GM12864 (cell line): Measurements from ENCODE around the gene FAM219A.

ENCODE experiments used
- DNase-seq: peaks from one replicate; pipeline ENCODE4 v3.0.0-alpha.2; 2011; ENCODE audit warnings: low read depth
- H3K4me3 ChIP-seq: 2 replicates; pipeline ENCODE4 v1.5.1; 2011; ENCODE audit warnings: mild to moderate bottlenecking, low read depth, low read length, control low read depth
- CTCF ChIP-seq: IDR thresholded peaks from 2 replicates; pipeline ENCODE4 v1.5.1; 2011; ENCODE audit warnings: low read depth, mild to moderate bottlenecking, moderate library complexity, low read length, control low read depth, inconsistent platforms; ENCODE audit errors: missing control alignments

The FAM219A gene

GRCh38 chr9:34437006-34437925 lies 21.1 kb downstream of the FAM219A start:
- DNase-seq: peak; percentile 76
- no peak overlapping the region for H3K4me3 ChIP-seq

GRCh38 chr9:34431667-34432066 lies 26.7 kb downstream of the FAM219A start:
- no peak overlapping the region for H3K4me3 ChIP-seq
- TF ChIP-seq CTCF: no peak
- DNase-seq: no peak

More at GRCh38 chr9:34437006-34437925, 21.1 kb downstream of the FAM219A start:
- peak; percentile 81 for TF ChIP-seq CTCF

- DNase-seq: no peak
- no peak overlapping the region for H3K4me3 ChIP-seq
- TF ChIP-seq CTCF: no peak
These were observed 27.4 kb downstream of the FAM219A start for GRCh38 chr9:34430843-34431437.

GRCh38 chr9:34428325-34428958 lies 29.9 kb downstream of the FAM219A start:
- TF ChIP-seq CTCF: no peak
- H3K4me3 ChIP-seq: no peak overlapping the region
- DNase-seq: no peak

GRCh38 chr9:34426347-34427074 lies 31.9 kb downstream of the FAM219A start:
- DNase-seq: no peak
- no peak for TF ChIP-seq CTCF
- H3K4me3 ChIP-seq: no peak overlapping the region

GRCh38 chr9:34419716-34420504 lies 38.5 kb downstream of the FAM219A start:
- no peak overlapping the region for H3K4me3 ChIP-seq
- TF ChIP-seq CTCF: no peak
- DNase-seq: no peak
